GM18505 (cell line): ENCODE results near the gene VPS9D1.
"Not testable (repeated sequence)": the region's sequence is repeated elsewhere in the genome, so short reads cannot be mapped to it uniquely, and the experiment has no call there.

ENCODE experiments used
- ATAC-seq: cut with Tn5 transposase; IDR thresholded peaks from one replicate; pipeline ENCODE4 v1.9.1; 2021; ENCODE audit not compliant: unreplicated experiment
- POLR2A ChIP-seq: IDR thresholded peaks from 4 replicates; pipeline ENCODE4 v1.6.1; 2011; ENCODE audit warnings: borderline replicate concordance; ENCODE audit not compliant: insufficient read depth, insufficient read length; ENCODE audit errors: extremely low read depth

The VPS9D1 gene

DNA sequence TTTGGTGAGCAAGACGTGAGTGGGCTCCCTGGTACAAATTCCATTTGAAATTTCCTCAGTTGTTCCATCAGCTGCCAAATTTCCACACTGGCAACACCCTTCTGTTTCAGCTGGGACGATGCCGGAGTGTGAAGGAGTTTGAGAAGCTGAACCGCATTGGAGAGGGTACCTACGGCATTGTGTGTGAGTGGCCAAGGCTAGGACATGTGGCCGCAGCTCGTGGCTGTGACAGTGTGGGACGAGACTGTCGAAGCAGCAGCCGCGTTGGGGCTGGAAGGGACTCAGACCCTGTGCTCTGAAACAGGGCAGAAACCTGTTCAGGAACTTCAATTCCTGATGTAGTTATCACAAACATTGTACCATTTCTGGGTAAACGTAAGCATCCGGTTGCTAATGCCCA, 31.6 kb downstream of the VPS9D1 start:
- TF ChIP-seq POLR2A = no peak
- ATAC-seq = no peak

DNA sequence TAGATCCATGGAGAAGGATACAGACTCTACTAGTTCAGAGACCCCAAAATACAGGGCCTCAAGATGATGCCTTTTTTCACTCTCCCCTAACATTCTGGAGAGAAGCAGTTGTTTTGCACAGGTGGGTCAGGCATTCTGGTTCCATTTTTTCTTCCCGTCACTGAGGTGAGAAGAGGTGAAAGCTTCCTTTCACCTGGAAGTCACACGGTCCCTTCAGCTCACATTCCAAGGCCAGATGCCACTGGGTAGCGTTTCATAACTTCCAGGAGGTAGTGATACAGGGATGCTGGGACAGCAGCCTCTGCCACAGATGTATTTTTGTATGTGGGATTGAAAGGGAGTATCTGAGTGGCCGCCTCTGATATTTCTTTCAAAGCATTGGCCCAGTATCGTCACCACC, 32.3 kb downstream of the VPS9D1 start:
- TF ChIP-seq POLR2A = no peak
- ATAC-seq = no peak

DNA sequence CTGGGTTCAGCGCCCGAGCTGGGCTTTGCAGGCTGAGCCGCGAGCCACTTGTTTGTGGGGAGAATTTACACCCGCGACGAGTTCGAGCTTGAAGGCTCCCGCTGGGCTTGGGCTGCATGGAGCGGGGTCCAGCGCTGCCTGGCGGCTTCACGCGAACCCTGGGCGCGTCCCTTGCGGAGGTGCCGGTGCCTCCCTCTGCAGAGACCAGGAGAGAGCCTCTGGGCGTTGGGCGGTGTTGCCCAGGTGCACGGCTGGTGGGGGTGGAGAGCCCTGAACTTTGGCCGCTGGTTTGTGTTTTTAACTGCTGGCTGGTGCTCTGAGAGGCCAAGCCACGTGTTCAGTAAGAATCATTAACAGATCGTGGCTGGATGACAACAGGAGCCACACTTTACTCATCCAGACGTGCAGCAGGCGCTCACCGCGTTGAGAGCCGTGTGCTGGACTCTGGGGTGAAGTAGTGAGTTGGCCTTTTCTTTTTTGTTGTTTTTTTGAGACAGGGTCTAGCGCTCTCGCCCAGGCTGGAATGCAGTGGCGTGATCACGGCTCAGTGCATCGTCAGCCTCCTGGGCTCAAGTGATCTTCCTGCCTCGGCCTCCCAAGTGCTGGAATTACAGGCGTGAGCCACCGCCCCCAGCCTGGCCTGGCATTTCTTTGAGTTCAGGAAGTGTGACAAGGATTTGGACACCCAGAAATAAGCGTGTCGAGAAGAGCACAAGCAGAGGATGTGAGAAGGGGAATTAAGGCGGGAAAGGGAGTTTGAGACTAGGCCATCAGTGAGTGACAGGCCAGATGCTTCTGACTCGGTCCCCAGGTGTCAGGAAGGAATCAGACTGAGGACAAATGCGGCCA, 33.4 kb downstream of the VPS9D1 start:
- peak; percentile 42 for ATAC-seq

DNA sequence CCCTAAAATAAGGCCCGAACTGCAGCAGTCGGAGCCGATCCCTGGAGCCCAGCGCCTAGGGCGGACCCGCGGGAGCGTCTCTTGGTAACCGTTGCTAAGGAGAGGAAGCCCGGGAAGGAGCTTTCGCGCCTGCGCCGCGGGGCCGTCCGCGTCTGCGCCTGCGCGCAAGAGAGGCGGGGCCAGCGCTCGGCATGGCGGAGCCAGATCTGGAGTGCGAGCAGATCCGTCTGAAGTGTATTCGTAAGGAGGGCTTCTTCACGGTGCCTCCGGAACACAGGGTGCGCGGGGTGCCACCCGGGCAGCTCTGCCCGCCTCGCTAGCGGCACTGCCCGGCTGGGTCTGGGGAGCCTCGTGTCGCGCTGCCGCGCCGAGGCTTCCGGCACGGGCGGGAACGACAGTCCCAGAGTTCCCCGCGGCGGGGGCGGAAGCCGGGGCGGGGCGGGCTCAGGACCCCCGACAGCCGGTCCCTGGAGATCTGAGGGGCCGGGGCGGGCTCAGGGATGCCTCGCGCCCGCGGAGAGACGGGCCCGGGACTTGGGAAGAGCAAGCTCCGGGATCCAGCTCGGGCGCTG, 34.1 kb downstream of the VPS9D1 start, which contains the start of gene CDK10:
CDK10 (plus strand) TSS at position 170 of the 572 bp plus-strand sequence; CDS start at position 192, 22 bp downstream.
- peak; percentile 96 for TF ChIP-seq POLR2A
- peak; percentile 69 for ATAC-seq

More for the DNA sequence above, 33.4 kb downstream of the VPS9D1 start:
- TF ChIP-seq POLR2A = no peak

DNA sequence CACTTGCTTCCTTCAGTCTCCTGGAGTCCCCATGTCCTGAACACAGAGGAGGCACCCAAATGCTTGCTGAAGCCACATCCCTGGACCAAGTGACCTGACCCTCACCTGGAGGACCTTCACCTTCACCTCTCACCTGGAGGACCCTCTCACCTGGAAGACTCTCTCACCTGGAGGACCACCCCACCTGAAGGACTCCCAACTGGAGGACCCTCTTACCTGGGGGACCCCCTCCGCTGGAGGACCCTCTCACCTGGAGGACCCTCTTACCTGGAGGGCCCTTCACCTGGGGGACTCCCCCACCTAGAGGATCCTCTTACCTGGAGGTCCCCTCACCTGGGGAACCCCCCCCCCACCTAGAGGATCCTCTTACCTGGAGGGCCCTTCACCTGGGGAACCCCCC, 34.8 kb downstream of the VPS9D1 start:
- TF ChIP-seq POLR2A = no peak
- ATAC-seq = no peak

DNA sequence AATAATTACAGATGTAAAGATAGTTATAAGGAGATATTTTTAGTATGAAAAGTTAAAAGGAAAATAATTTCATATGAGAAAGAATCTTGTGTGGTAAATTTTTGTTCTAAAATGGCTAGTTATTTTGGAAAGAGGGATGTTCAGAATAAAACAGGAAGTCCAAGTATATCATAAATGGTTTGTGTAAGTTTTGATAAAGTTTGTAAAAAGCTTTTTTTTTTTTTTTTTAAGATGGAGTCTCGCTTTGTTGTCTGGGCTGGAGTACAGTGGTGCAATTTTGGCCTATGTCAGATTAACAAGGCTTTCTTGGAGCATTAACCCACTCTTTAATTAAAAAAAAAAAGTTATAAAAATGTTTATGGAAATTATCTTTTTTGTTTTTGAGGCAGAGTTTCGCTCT, 42.4 kb downstream of the VPS9D1 start:
- TF ChIP-seq POLR2A = no peak
- ATAC-seq = no peak

DNA sequence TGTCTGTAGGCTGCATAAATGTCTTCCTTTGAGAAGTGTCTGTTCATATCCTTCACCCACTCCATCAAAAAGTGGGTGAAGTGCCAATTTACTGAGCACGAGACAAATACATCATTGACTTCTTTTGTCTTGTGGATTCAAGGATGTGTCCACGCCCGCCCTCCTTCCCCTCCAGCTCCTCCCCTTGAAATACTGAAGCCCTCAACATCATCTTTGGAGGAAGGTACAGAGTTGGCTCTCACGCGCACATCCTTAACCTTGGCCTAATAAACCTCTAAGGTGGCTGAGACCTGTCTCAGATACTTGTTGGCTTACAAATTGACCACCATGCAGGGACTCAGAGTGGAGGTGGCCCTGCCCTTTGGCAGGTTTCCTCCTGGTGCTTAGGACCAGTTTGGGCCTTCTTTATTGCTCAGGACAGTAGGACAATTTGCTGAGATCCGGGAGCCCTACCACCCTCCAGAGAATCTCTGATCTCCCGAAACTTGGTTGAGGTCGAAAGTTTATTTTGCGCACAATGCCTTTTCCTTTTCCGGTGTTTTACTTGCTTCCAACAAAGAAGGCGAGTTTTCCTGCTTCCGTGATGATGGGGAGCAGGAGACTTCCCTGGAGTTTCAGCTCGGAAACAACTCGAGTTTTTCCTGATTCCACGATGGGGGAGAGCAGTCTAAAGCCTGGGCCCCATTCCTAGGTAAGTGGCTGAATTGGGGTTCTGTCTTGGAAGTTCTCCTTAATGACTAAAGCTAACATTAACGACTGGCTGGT, 48.3 kb downstream of the VPS9D1 start:
- no peak for ATAC-seq
- TF ChIP-seq POLR2A = no peak

DNA sequence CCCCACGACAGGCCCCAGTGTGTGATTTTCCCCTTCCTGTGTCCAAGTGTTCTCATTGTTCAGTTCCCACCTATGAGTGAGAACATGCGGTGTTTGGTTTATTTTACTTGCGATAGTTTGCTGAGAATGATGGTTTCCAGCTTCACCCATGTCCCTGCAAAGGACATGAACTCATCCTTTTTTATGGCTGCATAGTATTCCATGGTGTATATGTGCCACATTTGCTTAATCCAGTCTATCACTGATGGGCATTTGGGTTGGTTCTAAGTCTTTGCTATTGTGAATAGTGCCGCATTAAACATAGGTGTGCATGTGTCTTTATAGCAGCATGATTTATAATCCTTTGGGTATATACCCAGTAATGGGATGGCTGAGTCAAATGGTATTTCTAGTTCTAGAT, 49.1 kb downstream of the VPS9D1 start:
- not testable (repeated sequence) for ATAC-seq

DNA sequence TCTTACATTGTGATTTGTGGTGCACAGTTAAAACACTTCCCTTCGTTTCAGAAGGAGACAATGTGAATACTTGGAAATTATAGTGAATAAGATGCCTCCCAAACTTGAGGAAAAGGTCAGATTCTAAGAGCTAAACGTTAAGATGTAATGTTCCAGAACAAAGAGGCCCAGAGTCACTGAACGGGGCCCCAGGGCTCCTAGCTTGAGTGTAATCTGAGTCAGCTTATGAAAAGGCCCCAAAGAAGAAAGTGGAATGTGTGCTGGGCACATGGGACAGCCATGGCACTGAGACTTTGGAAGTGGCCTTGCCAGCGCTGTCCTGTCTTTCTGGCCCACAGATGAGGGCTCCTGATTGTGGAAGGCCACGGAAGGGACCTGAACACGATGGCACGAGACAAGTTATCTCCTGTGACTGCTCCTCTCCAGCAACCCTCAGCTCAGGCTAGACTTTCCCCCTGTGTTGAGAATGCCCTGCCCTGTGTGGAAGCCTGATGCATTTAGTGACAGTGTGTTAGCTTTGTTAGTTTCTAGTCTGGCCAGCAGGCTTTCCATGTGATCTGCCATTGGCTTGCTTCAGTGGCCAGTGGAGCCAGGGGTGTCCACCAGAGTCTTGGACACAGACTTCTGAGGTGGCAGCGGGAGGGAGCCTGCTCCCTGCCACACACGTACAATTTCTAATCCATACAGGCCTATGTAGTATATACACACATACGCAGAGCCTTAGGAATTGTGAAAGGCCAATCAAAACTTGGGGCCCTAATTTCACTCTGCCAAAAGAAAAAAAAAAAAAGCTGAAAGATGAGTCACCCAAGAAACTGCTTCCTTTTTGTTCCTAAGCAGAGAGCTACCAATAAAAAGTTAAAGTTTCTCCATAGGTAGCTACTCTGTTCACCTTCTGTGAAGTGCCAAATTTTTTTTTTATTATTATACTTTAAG, 49.9 kb downstream of the VPS9D1 start:
- no peak for TF ChIP-seq POLR2A
- no peak for ATAC-seq

DNA sequence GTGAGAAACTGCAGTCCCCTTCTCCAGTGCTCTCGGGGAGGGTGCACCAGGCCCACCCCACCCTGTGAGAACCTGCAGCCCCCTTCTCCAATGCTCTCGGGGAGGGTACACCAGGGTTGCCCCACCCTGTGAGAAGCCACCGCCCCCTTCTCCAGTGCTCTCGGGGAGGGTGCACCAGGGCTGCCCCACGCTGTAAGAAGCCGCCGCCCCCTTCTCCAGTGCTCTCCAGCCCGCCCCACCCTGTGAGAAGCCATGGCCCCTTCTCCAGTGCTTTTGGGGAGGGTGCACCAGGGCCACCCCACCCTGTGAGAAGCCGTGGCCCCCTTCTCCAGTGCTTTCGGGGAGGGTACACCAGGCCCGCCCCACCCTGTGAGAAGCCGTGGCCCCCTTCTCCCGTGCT, 50.9 kb downstream of the VPS9D1 start:
- no peak for TF ChIP-seq POLR2A
- ATAC-seq = no peak

DNA sequence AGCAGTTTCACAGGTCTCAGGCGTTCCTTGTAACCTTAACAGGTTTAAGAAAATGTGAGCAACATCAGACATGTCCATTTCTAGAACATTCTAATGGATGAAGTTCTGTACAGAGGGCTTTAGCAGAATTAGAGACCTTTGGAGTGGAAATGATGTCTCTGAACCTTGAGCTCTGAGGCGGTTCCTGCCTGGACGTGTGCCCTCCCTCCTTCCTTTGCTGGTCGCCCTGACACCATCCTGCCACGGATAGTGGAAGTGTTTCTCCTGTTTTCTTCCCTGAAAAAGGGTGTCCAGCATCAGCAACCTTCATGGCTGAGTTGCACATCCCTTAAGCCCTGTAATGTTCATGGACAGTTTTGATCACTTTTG, 51.9 kb downstream of the VPS9D1 start:
- TF ChIP-seq POLR2A = no peak
- ATAC-seq = no peak

DNA sequence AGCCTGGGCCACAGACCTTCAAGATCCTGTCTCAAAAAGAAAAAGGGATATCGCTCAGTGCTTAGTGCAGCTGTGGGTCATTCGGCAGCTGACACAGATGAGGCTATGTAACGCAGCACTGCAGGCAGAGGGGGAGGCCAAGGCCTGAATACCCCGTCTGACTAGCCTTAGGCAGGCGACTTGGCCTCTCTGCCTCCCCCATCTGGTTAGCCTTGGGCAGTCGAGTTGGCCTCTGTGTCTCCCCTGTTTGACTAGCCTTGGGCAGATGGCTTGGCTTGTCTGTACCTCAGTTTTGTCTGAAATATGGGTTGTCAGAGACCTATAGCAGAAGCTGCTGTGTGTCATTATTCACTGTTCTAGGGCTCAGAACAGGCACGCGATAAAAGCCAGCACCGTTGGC, 53.1 kb downstream of the VPS9D1 start:
- no peak for ATAC-seq
- no peak for TF ChIP-seq POLR2A

DNA sequence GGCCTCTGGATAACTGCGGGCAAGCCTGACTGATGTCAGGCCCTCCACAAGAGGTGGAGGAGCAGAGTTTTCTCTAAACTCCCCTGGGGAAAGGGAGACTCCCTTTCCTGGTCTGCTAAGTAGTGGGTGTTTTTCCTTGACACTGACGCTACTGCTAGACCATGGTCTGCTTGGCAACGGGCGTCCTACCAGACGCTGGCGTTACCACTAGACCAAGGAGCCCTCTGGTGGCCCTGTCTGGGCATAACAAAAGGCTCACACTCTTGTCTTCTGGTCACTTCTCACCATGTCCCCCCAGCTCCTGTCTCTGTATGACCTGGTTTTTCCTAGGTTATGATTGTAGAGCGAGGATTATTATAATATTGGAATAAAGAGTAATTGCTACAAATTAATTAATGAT, 53.7 kb downstream of the VPS9D1 start:
- not testable (repeated sequence) for ATAC-seq

DNA sequence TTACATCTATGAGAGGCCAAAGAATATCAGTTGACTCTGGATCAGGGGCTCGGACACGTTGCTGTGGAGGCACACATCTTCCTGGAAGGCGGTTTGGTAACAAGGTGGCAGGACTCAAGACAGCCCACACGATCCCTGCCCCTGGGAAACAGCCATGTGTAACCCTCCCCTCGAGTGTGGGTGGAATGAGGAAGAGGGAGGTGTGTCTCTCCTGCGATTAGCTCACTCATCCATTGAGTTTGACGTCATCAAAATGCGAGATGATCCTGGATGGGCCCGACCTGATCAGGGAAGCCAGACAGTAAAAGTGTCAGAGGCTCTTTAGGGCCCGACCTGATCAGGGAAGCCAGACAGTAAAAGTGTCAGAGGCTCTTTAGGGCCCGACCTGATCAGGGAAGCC, 56.5 kb downstream of the VPS9D1 start:
- ATAC-seq = not testable (repeated sequence)
